Activated CD8-positive, alpha-beta memory T cell treated with anti-CD3 and anti-CD28 coated beads, Interleukin-2, amount 50 U/mL, for 1 hour (primary cell): Measurements from ENCODE around the gene VIPR1.

Experiments used
- DNase-seq: peaks from one replicate; pipeline ENCODE4 v3.0.0-alpha.2; 2020; ENCODE audit errors: extremely low read depth

Gene VIPR1

GRCh38 chr3:42502429-42503250 lies at the start of gene VIPR1:
VIPR1 (plus strand) TSS chr3:42502643; CDS start chr3:42502736, 93 bp downstream.
- peak; percentile 70 for DNase-seq

GRCh38 chr3:42456211-42456610 lies 46.2 kb upstream of the VIPR1 start:
- no peak for DNase-seq

GRCh38 chr3:42459151-42459550 lies 43.3 kb upstream of the VIPR1 start:
- no peak for DNase-seq

- no peak for DNase-seq
Observed at GRCh38 chr3:42461762-42462161, 40.7 kb upstream of the VIPR1 start.

- no peak for DNase-seq
Observed at GRCh38 chr3:42463093-42463492, 39.4 kb upstream of the VIPR1 start.

- no peak for DNase-seq
Observed at GRCh38 chr3:42468111-42468510, 34.3 kb upstream of the VIPR1 start.

- DNase-seq: no peak
Observed at GRCh38 chr3:42472555-42472954, 29.9 kb upstream of the VIPR1 start.

- no peak for DNase-seq
Observed at GRCh38 chr3:42473083-42473932, 29.1 kb upstream of the VIPR1 start.

- DNase-seq: no peak
Observed at GRCh38 chr3:42476225-42477125, 26.0 kb upstream of the VIPR1 start.

- DNase-seq: no peak
Observed at GRCh38 chr3:42477696-42478095, 24.7 kb upstream of the VIPR1 start.

GRCh38 chr3:42478830-42479229 lies 23.6 kb upstream of the VIPR1 start:
- no peak for DNase-seq

- DNase-seq: no peak
Observed at GRCh38 chr3:42486814-42487565, 15.5 kb upstream of the VIPR1 start.

GRCh38 chr3:42488687-42489086 lies 13.8 kb upstream of the VIPR1 start:
- DNase-seq: no peak

GRCh38 chr3:42489116-42489936 lies 13.1 kb upstream of the VIPR1 start:
- no peak for DNase-seq

- no peak for DNase-seq
Observed at GRCh38 chr3:42489937-42490227, 12.6 kb upstream of the VIPR1 start.

GRCh38 chr3:42490243-42490642 lies 12.2 kb upstream of the VIPR1 start:
- no peak for DNase-seq

GRCh38 chr3:42491881-42492507 lies 10.4 kb upstream of the VIPR1 start:
- no peak for DNase-seq

GRCh38 chr3:42492508-42493080 lies 9.8 kb upstream of the VIPR1 start:
- DNase-seq: no peak

- no peak for DNase-seq
Observed at GRCh38 chr3:42493126-42493797, 9.2 kb upstream of the VIPR1 start.
